Ishikawa (cell line): ENCODE data around the gene SALL3.
A peak's percentile ranks its signal among the peaks of the same experiment; 100 is the strongest.

ENCODE experiments used
- CEBPB ChIP-seq: IDR thresholded peaks from 2 replicates; pipeline ENCODE4 v1.6.1; 2012
- CREB1 ChIP-seq: IDR thresholded peaks from 2 replicates; pipeline ENCODE4 v1.6.1; 2012; ENCODE audit warnings: low read depth
- EGR1 ChIP-seq: IDR thresholded peaks from 2 replicates; pipeline ENCODE4 v1.6.1; 2012
- EP300 ChIP-seq: IDR thresholded peaks from 2 replicates; pipeline ENCODE4 v1.6.1; 2012; ENCODE audit warnings: borderline replicate concordance
- FOXM1 ChIP-seq: IDR thresholded peaks from 2 replicates; pipeline ENCODE4 v1.6.1; 2012; ENCODE audit warnings: low read depth, borderline replicate concordance
- NFIC ChIP-seq: IDR thresholded peaks from 2 replicates; pipeline ENCODE4 v1.6.1; 2012
- RAD21 ChIP-seq: IDR thresholded peaks from 2 replicates; pipeline ENCODE4 v1.6.1; 2012; ENCODE audit warnings: low read depth
- TAF1 ChIP-seq: IDR thresholded peaks from 2 replicates; pipeline ENCODE4 v1.6.1; 2012; ENCODE audit warnings: low read depth, mild to moderate bottlenecking
- TEAD4 ChIP-seq: IDR thresholded peaks from 2 replicates; pipeline ENCODE4 v1.6.1; 2012
- YY1 ChIP-seq: IDR thresholded peaks from 2 replicates; pipeline ENCODE4 v1.6.1; 2012; ENCODE audit warnings: low read depth
- TF ChIP-seq, protein P1 (sequence below): IDR thresholded peaks from 2 replicates; pipeline ENCODE4 v1.6.1; 2012
- TF ChIP-seq, protein P2 (sequence below): IDR thresholded peaks from 2 replicates; pipeline ENCODE4 v1.6.1; 2012; ENCODE audit warnings: low read depth, mild to moderate bottlenecking
- TF ChIP-seq, protein P3 (sequence below): IDR thresholded peaks from 2 replicates; pipeline ENCODE4 v1.6.1; 2012

GRCh38 chr18:78948707-78949106 lies 30.9 kb upstream of the SALL3 start:
- TF ChIP-seq EP300 (no peak), CEBPB (no peak), TAF1 (no peak), CREB1 (no peak), FOXM1 (no peak), NFIC (no peak), EGR1 (no peak), TEAD4 (no peak), RAD21 (no peak), YY1 (no peak)
- TF ChIP-seq, protein P1, sequence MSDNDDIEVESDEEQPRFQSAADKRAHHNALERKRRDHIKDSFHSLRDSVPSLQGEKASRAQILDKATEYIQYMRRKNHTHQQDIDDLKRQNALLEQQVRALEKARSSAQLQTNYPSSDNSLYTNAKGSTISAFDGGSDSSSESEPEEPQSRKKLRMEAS = no peak
- TF ChIP-seq, protein P2, sequence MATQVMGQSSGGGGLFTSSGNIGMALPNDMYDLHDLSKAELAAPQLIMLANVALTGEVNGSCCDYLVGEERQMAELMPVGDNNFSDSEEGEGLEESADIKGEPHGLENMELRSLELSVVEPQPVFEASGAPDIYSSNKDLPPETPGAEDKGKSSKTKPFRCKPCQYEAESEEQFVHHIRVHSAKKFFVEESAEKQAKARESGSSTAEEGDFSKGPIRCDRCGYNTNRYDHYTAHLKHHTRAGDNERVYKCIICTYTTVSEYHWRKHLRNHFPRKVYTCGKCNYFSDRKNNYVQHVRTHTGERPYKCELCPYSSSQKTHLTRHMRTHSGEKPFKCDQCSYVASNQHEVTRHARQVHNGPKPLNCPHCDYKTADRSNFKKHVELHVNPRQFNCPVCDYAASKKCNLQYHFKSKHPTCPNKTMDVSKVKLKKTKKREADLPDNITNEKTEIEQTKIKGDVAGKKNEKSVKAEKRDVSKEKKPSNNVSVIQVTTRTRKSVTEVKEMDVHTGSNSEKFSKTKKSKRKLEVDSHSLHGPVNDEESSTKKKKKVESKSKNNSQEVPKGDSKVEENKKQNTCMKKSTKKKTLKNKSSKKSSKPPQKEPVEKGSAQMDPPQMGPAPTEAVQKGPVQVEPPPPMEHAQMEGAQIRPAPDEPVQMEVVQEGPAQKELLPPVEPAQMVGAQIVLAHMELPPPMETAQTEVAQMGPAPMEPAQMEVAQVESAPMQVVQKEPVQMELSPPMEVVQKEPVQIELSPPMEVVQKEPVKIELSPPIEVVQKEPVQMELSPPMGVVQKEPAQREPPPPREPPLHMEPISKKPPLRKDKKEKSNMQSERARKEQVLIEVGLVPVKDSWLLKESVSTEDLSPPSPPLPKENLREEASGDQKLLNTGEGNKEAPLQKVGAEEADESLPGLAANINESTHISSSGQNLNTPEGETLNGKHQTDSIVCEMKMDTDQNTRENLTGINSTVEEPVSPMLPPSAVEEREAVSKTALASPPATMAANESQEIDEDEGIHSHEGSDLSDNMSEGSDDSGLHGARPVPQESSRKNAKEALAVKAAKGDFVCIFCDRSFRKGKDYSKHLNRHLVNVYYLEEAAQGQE = no peak
- TF ChIP-seq, protein P3, sequence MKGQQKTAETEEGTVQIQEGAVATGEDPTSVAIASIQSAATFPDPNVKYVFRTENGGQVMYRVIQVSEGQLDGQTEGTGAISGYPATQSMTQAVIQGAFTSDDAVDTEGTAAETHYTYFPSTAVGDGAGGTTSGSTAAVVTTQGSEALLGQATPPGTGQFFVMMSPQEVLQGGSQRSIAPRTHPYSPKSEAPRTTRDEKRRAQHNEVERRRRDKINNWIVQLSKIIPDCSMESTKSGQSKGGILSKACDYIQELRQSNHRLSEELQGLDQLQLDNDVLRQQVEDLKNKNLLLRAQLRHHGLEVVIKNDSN = peak; percentile 9; the same call in 1 of the 2 replicates
